Endothelial cell of umbilical vein (primary cell): Measurements from ENCODE around the gene MGAT4A. TPM values are rescaled to one million over a fixed set of nuclear protein-coding genes. Genes with fewer than 3 reads are reported as not detected.

Experiments used
- BruUV-seq: library from RNA; stranded (reverse); fragments of 400-500 nt; replicated peaks from 2 replicates; lab custom pipeline; 2021; lab: Mats Ljungman, UMichigan
- CTCF ChIA-PET: fragments of 300-600, 350-600 bp; sonication (Branson Sonifier 250); formaldehyde crosslinking; loops from one replicate; lab custom pipeline; 2021; ENCODE audit warnings: antibody characterized with exemption, inconsistent platforms; lab: Charles Lee
- POLR2A ChIA-PET: fragments of 300-600, 350-600 bp; sonication (Branson Sonifier 250); formaldehyde crosslinking; loops from one replicate; lab custom pipeline; 2021; ENCODE audit warnings: antibody characterized with exemption, inconsistent platforms; lab: Charles Lee
- DNase-seq: peaks from one replicate; pipeline ENCODE4 v3.0.0-alpha.2; 2011; ENCODE audit warnings: low read depth, low spot score
- FAIRE-seq: peaks from 2 replicates; lab custom pipeline; 2011; peaks lifted over from hg19 to GRCh38; lab: Jason Lieb, UNC
- H2AFZ ChIP-seq: 2 replicates; pipeline ENCODE4 v1.6.0; 2012; ENCODE audit warnings: low read depth, low read length, control low read depth, inconsistent platforms
- H3K27ac ChIP-seq: 2 replicates; pipeline ENCODE4 v1.5.1; 2011; ENCODE audit warnings: low read depth, mild to moderate bottlenecking, control low read depth, low read length, moderate library complexity; ENCODE audit not compliant: insufficient read depth
- H3K27me3 ChIP-seq, 2 experiments: 2 replicates each; pipeline versions ENCODE4 v1.6.0 to v1.6.1; 2011; ENCODE audit warnings: low read length in 2 of 2, mixed read lengths in 1 of 2; ENCODE audit not compliant: control insufficient read depth in 2 of 2, insufficient read depth in 2 of 2
- H3K36me3 ChIP-seq, 2 experiments: 2 replicates in 1 of 2; 3 replicates in 1 of 2; pipeline ENCODE4 v1.5.1; 2011; ENCODE audit warnings: low read length in 2 of 2, mild to moderate bottlenecking in 1 of 2, moderate library complexity in 1 of 2; ENCODE audit not compliant: control insufficient read depth in 2 of 2, insufficient read depth in 2 of 2; ENCODE audit errors: extremely low read depth in 1 of 2
- H3K4me1 ChIP-seq: 3 replicates; pipeline ENCODE4 v1.5.1; 2011; ENCODE audit warnings: mild to moderate bottlenecking, low read length; ENCODE audit not compliant: control insufficient read depth, insufficient read depth; ENCODE audit errors: extremely low read depth
- H3K4me2 ChIP-seq: 2 replicates; pipeline ENCODE4 v1.6.1; 2011; ENCODE audit warnings: low read length, control low read depth, mixed read lengths; ENCODE audit not compliant: insufficient read depth
- H3K4me3 ChIP-seq, 3 experiments: fragments of 200-600 bp in 1 of 3; sonication (generic), shearing (Covaris generic) in 1 of 3; replicated peaks in 1 of 3; 2 replicates each; pipeline ENCODE4 v1.5.1; 2011 to 2016; ENCODE audit warnings: control low read depth in 3 of 3, low read length in 3 of 3, mild to moderate bottlenecking in 2 of 3, inconsistent platforms in 1 of 3, low read depth in 1 of 3, moderate library complexity in 1 of 3; ENCODE audit not compliant: insufficient read depth in 1 of 3
- H3K79me2 ChIP-seq: 2 replicates; pipeline ENCODE4 v1.6.0; 2012; ENCODE audit warnings: low read length, inconsistent platforms; ENCODE audit not compliant: control insufficient read depth, insufficient read depth
- H3K9ac ChIP-seq: replicated peaks from 2 replicates; pipeline ENCODE3; 2011; ENCODE audit warnings: low read length, control low read depth; ENCODE audit not compliant: insufficient read depth; ENCODE audit errors: extremely low read depth
- H3K9me1 ChIP-seq: replicated peaks from 3 replicates; pipeline ENCODE4 v1.6.0; 2011; ENCODE audit warnings: mild to moderate bottlenecking, low read length; ENCODE audit not compliant: control insufficient read depth, insufficient read depth; ENCODE audit errors: extremely low read depth
- H3K9me3 ChIP-seq: replicated peaks from 2 replicates; pipeline ENCODE4 v1.5.1; 2012; ENCODE audit warnings: low read length, inconsistent platforms; ENCODE audit not compliant: control insufficient read depth, insufficient read depth
- H4K20me1 ChIP-seq: replicated peaks from 2 replicates; pipeline ENCODE3; 2011; ENCODE audit warnings: mild to moderate bottlenecking, low read length; ENCODE audit not compliant: control insufficient read depth, insufficient read depth; ENCODE audit errors: extremely low read depth
- CTCF ChIP-seq, 2 donors: IDR thresholded peaks; 1 replicate in 1 of 2; 2 replicates in 1 of 2; pipeline ENCODE4 v1.5.1; 2011; ENCODE audit warnings: low read length in 2 of 2, mild to moderate bottlenecking in 2 of 2, moderate library complexity in 2 of 2, control low read depth in 1 of 2, inconsistent platforms in 1 of 2, low read depth in 1 of 2; ENCODE audit not compliant: insufficient read depth in 1 of 2; ENCODE audit errors: extremely low read depth in 1 of 2
- EZH2 ChIP-seq: IDR thresholded peaks from 2 replicates; pipeline ENCODE4 v1.6.1; 2012; ENCODE audit warnings: borderline replicate concordance, low read depth, mild to moderate bottlenecking, moderate library complexity, low read length, inconsistent platforms; ENCODE audit not compliant: severe bottlenecking
- FOS ChIP-seq: IDR thresholded peaks from 2 replicates; pipeline ENCODE4 v1.6.1; 2011; ENCODE audit warnings: mild to moderate bottlenecking, low read length, moderate library complexity, borderline replicate concordance; ENCODE audit not compliant: insufficient read depth
- GATA2 ChIP-seq: IDR thresholded peaks from 2 replicates; pipeline ENCODE4 v1.7.0; 2011; ENCODE audit warnings: low read depth, mild to moderate bottlenecking, moderate library complexity, mixed read lengths, low read length; ENCODE audit not compliant: insufficient read length, insufficient read depth
- JUN ChIP-seq: IDR thresholded peaks from 2 replicates; pipeline ENCODE4 v1.6.1; 2011; ENCODE audit warnings: borderline replicate concordance, low read depth; ENCODE audit not compliant: insufficient read length, insufficient read depth
- MYC ChIP-seq: IDR thresholded peaks from one replicate; pipeline ENCODE4 v1.6.1; 2011; ENCODE audit warnings: mild to moderate bottlenecking, low read depth, low read length
- POLR2A ChIP-seq: IDR thresholded peaks from 2 replicates; pipeline ENCODE4 v1.6.1; 2012; ENCODE audit warnings: low read depth, mild to moderate bottlenecking, control low read depth, low read length
- POLR2AphosphoS5 ChIP-seq: IDR thresholded peaks from 2 replicates; pipeline ENCODE4 v1.6.1; 2012; ENCODE audit warnings: low read depth, mild to moderate bottlenecking, control low read depth, low read length, moderate library complexity; ENCODE audit not compliant: insufficient read depth
- dilution Hi-C: fragments of 300-500 bp; cut with MboI; formaldehyde crosslinking; loops from one replicate; pipeline ENCODE4 v1.15.0; 2019; ENCODE audit warnings: low sequenced_read_pairs; ENCODE audit not compliant: extremely low pct_ligation_motif_present
- intact Hi-C: fragments of 100-400 bp; cut with micrococcal nuclease; formaldehyde crosslinking; loops from one replicate; pipeline ENCODE4 v1.10.0; 2022
- polyA plus RNA-seq, 4 experiments: library from polyadenylated mRNA; depleted of rRNA in 3 of 4; stranded (reverse) in 3 of 4; unstranded in 1 of 4; fragments of >200 nt; gene quantifications; 2 replicates each; pipeline versions ENCODE4 v1.2.1 to v1.2.3, GENCODE V29; 2011 to 2012; ENCODE audit warnings: missing spikeins in 1 of 4
- total RNA-seq: library from RNA; stranded (reverse); gene quantifications from 2 replicates; pipeline ENCODE4 v1.2.3, GENCODE V29; 2021
- TF ChIP-seq, protein P1 (sequence below): IDR thresholded peaks from 2 replicates; pipeline ENCODE4 v1.6.1; 2011; ENCODE audit not compliant: insufficient read depth, insufficient read length

The MGAT4A gene
- total and polyA plus RNA-seq, 2 donors (not counting 3 experiments of a cell fraction or from before 2014, with no cell fraction given), result 9.2 to 42.2 TPM

DNA sequence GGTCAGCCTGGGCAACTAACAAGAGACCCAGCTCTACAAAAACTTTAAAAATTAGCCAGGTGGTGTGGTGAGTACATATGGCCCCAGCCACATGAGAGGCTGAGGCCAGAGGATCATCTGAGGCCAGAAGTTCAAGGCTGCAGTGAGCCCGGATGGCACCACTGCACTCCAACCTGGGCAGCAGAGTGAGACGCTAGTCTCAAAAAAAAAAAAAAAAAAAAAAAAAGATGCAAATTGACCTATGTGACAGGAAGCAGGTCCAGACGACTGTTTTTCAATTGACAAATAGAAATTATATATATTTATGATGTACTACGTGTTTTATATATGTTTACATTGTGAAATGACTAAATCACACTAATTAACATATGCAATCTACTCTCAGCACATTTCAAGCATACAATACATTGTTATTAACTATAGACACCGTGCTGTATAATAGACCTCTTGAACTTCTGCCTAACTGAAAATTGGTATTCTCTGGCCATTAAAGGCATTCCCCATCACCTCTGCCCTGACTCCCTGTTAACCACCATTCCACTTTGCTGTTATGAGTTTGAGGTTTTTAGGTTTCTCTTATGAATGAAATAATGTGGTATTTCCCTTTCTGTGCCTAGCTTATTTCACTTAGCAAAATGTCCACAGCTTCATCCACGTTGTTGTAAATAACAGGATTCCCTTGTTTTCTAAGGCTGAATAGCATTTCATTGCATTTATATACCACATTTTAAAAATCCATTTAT, 32.4 kb upstream of the MGAT4A start:
- H3K79me2 ChIP-seq, result no peaks in the 10 kb centered on the region
- H4K20me1 ChIP-seq, result no peaks in the 10 kb centered on the region
- no peaks in the 10 kb centered on the region for H3K27me3 ChIP-seq
- H3K4me2 ChIP-seq, result no peak overlapping the region
- H3K9ac ChIP-seq, result no peak overlapping the region
- no peaks in the 10 kb centered on the region for H3K9me1 ChIP-seq
- no peak for TF ChIP-seq EZH2
- TF ChIP-seq CTCF (IDR thresholded peaks at IDR 0.05; ENCODE audit: extremely low read depth in 1 of 2, insufficient read depth in 1 of 2, low read depth in 1 of 2, low read length in 2 of 2), result no peak
- POLR2A ChIA-PET, result no interaction called here
- dilution Hi-C loops (no loop called here), intact Hi-C loops (no loop called here)
- peaks cover 11% of the 10 kb centered on the region for H3K4me1 ChIP-seq
- no peaks in the 10 kb centered on the region for H3K36me3 ChIP-seq
- no peaks in the 10 kb centered on the region for H3K9me3 ChIP-seq
- no peak overlapping the region for H2AFZ ChIP-seq
- FAIRE-seq, result no peak
- BruUV-seq, result no TSS peak
- H3K27ac ChIP-seq, result no peak overlapping the region
- no peak for DNase-seq
- H3K4me3 ChIP-seq, result no peak overlapping the region
- CTCF ChIA-PET, result interaction anchor here (1.5 kb wide), 1 partner anchor 33 kb away, joined by 4 read pairs; no protein-coding TSS in a partner anchor

DNA sequence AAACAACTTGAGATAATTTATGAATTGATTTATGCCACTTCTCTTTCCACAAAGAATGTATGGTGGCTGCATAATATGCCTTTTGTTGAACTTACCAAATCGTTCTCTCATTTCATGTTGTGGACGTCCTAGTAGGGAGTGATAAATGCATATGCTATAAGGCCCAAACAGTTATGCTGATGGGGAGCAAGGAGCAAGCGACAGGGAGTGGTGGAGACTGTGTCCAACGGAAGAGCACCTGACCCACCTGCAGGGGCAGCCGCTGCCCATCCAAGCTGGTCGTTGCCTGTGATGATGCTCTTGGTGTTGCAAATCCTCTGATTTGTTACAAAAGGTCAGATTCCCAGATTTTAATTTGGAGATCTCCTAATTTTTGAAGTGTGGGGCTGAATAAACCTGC, 31.0 kb upstream of the MGAT4A start:
- no peaks in the 10 kb centered on the region for H3K9me3 ChIP-seq
- no TSS peak for BruUV-seq
- H3K9ac ChIP-seq, result no peak overlapping the region
- TF ChIP-seq JUN (no peak), GATA2 (no peak), POLR2AphosphoS5 (no peak), CTCF (IDR thresholded peaks at IDR 0.05; ENCODE audit: extremely low read depth in 1 of 2, insufficient read depth in 1 of 2, low read depth in 1 of 2, low read length in 2 of 2) (no peak), MYC (no peak), POLR2A (no peak), FOS (no peak), EZH2 (no peak)
- TF ChIP-seq, protein P1, sequence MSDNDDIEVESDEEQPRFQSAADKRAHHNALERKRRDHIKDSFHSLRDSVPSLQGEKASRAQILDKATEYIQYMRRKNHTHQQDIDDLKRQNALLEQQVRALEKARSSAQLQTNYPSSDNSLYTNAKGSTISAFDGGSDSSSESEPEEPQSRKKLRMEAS, result no peak
- no peak for FAIRE-seq
- H3K4me2 ChIP-seq, result no peak overlapping the region
- dilution Hi-C loops, result no loop called here
- intact Hi-C loops, result no loop called here
- H3K36me3 ChIP-seq, result no peaks in the 10 kb centered on the region
- no peaks in the 10 kb centered on the region for H3K9me1 ChIP-seq
- no peak overlapping the region for H2AFZ ChIP-seq
- ChIA-PET CTCF (no interaction called here), POLR2A (no interaction called here)
- H3K27me3 ChIP-seq, result no peaks in the 10 kb centered on the region
- peaks cover 20% of the 10 kb centered on the region for H3K4me1 ChIP-seq
- DNase-seq, result no peak
- H3K4me3 ChIP-seq, result no peak overlapping the region
- H3K79me2 ChIP-seq, result no peaks in the 10 kb centered on the region
- H4K20me1 ChIP-seq, result no peaks in the 10 kb centered on the region
- H3K27ac ChIP-seq, result no peak overlapping the region
